GM12865 (cell line): Measurements from ENCODE around the gene NFE2L2.

Experiments used
- DNase-seq: peaks from one replicate; pipeline ENCODE4 v3.0.0; 2010; ENCODE audit warnings: low read depth
- H3K4me3 ChIP-seq: 2 replicates; pipeline ENCODE4 v1.5.1; 2011; ENCODE audit warnings: mild to moderate bottlenecking, low read depth, low read length, control low read depth
- TF ChIP-seq, protein P1 (sequence below): IDR thresholded peaks from 2 replicates; pipeline ENCODE4 v1.5.1; 2011; ENCODE audit warnings: low read length, control low read depth, low read depth, inconsistent platforms; ENCODE audit not compliant: insufficient read depth; ENCODE audit errors: missing control alignments

The NFE2L2 gene

DNA sequence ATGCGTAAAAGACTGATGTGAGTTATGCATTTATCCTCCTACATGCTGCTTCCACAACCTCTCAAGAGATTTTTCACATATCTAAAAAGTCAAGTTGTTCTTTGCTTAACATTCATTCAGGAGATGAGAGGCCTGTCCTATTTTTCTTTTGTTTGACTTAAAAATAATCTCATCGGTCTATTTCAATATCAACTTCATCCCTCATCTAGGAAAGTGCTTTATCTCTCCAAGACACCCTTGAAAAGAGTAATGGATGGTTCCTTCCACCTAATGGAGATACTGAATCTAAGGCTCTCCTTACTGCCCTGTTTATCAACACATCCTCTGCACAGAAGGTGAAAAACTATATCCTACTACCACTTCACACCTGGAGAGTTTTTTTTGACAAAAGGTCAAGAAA lies 2.4 kb downstream of the NFE2L2 start:
- no peak for DNase-seq

DNA sequence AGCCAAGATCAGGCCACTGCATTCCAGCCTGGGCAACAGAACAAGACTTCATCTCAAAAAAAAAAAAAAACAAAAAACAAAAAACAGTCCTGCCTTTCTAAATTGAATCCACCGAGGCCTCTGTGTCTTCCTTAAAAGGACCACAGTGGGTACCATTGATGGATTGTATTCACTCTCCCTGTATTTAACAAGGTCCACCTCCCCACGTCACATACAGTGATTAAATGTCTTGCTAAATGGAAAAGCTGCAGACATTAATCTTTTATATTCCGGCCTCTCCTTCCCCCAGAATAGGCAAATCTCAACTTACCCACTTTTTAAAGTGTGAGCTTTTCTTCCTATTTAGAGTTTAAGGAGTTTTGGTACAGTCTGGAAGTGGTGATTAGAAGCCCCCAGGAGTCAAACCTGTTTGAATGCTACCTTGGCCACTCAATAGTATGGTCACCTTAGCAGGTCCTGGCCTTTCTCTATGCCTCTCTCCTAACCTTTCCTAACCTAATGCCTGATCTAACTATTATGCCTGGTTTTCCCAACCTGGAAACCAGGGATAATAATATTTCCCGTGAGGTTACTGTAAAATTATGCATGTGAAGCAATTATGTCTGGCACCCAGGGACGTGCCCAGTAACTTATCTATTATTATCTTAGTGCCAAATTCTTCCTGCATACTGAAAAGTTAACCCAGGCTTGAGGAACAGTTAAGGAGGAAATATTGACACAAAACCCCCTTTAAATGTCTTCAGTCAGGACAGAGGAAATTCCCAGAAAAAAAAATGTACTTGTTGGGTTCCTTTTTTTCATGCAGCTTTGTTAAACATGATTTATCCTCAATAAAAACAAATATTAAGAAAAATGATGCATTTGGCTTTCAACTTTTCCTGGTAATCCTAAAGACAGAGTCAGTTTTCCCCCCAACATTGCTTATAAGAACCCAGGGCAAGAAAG lies 3.1 kb downstream of the NFE2L2 start:
- peak overlapping the region; percentile 91 for H3K4me3 ChIP-seq

More for the DNA sequence above, 2.4 kb downstream of the NFE2L2 start:
- TF ChIP-seq, protein P1, sequence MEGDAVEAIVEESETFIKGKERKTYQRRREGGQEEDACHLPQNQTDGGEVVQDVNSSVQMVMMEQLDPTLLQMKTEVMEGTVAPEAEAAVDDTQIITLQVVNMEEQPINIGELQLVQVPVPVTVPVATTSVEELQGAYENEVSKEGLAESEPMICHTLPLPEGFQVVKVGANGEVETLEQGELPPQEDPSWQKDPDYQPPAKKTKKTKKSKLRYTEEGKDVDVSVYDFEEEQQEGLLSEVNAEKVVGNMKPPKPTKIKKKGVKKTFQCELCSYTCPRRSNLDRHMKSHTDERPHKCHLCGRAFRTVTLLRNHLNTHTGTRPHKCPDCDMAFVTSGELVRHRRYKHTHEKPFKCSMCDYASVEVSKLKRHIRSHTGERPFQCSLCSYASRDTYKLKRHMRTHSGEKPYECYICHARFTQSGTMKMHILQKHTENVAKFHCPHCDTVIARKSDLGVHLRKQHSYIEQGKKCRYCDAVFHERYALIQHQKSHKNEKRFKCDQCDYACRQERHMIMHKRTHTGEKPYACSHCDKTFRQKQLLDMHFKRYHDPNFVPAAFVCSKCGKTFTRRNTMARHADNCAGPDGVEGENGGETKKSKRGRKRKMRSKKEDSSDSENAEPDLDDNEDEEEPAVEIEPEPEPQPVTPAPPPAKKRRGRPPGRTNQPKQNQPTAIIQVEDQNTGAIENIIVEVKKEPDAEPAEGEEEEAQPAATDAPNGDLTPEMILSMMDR, result no peak
- peak overlapping the region; percentile 91 for H3K4me3 ChIP-seq

DNA sequence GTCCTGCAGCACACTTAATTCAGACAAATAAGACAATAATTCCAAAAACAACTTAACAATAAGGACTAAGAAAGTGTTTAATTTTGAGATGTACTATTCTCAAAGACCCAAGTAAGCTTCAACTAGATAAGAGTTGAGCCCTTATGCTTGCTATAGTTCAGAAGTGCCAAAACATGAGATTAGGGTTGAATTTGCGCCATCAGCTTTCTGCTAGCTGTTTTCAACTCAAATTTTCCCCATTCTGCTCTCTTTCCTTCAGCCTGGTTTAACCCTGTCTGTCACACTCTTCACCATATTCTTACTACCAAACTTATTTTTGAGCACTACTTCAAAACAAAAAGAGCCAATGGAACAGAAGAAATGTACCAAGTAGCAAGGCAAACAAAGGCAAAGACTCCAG lies 4.1 kb downstream of the NFE2L2 start:
- TF ChIP-seq, protein P1, result no peak

More for the DNA sequence above, 3.1 kb downstream of the NFE2L2 start:
- TF ChIP-seq, protein P1, result no peak
- DNase-seq, result no peak

DNA sequence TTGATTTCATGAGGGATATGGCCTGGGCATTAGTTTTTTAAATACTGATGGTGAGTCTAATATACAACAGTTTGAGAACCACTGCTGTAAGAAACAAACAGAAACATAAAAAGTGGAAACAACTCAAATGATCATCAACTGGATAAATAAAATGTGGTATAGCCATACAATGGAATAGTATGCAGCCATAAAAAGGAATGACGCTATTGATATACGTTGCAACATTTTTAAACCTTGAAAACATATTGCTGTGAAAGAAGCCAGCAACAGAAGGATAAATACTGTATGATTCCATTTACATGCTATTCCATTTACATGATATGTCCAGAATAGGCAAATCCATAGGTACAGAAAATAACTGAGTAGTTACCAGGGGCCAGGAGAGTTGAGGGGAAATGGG lies 6.5 kb downstream of the NFE2L2 start:
- no peak overlapping the region for H3K4me3 ChIP-seq
- TF ChIP-seq, protein P1, result no peak
- DNase-seq, result no peak

More for the DNA sequence above, 4.1 kb downstream of the NFE2L2 start:
- DNase-seq, result no peak
- H3K4me3 ChIP-seq, result no peak overlapping the region

DNA sequence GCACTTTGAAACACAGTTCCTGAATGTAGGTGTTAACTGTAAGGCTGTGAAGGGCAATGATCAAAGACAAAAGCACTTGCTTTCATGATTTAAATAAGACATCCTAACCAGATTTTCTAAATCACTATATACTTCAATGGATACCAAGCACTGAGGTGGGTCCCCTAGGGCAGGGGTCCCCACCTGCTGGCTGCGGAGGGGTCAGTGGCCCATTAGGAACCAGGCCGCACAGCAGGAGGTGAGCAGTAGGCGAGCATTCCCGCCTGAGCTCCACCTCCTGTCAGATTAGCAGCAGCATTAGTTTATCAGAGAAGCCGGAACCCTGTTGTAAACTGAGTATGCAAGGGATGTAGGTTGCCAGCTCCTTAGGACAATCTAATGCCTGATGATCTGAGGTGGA lies 7.1 kb downstream of the NFE2L2 start:
- H3K4me3 ChIP-seq, result no peak overlapping the region
- TF ChIP-seq, protein P1, result no peak
- no peak for DNase-seq

DNA sequence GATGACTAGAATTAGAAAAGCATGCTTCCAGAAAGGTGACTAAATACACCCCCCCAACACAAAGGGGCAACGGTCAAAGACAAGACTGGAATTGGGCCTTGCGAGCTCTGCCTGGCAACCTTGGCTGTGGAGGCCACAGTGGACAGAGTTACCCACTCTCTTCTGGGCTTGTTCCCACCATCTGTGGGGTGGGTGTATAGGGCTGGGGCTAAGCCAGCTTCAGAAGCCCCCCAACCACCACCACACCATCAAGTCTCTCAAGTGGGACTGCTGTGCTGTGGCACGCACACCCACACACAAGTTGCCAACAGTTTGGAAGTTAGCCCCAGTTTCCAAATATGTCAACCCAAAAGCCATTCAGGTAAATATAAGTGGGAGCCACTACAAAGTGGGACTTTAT lies 7.8 kb downstream of the NFE2L2 start:
- DNase-seq, result no peak
- TF ChIP-seq, protein P1, result no peak
- H3K4me3 ChIP-seq, result no peak overlapping the region
